Retinal pigment epithelial cell (primary cell): ENCODE measurements around the gene CHD1.
A peak's percentile ranks its signal among the peaks of the same experiment; 100 is the strongest.

Experiments
- DNase-seq: peaks from one replicate; pipeline ENCODE4 v3.0.0-alpha.2; 2010; ENCODE audit warnings: low read depth
- H3K4me3 ChIP-seq: 2 replicates; pipeline ENCODE4 v1.5.1; 2011; ENCODE audit warnings: mild to moderate bottlenecking, low read length, control low read depth, moderate library complexity
- CTCF ChIP-seq: conservative IDR thresholded peaks from 2 replicates; pipeline ENCODE4 v1.5.1; 2011; ENCODE audit warnings: low read depth, low read length, control low read depth, inconsistent platforms

Gene CHD1

DNA sequence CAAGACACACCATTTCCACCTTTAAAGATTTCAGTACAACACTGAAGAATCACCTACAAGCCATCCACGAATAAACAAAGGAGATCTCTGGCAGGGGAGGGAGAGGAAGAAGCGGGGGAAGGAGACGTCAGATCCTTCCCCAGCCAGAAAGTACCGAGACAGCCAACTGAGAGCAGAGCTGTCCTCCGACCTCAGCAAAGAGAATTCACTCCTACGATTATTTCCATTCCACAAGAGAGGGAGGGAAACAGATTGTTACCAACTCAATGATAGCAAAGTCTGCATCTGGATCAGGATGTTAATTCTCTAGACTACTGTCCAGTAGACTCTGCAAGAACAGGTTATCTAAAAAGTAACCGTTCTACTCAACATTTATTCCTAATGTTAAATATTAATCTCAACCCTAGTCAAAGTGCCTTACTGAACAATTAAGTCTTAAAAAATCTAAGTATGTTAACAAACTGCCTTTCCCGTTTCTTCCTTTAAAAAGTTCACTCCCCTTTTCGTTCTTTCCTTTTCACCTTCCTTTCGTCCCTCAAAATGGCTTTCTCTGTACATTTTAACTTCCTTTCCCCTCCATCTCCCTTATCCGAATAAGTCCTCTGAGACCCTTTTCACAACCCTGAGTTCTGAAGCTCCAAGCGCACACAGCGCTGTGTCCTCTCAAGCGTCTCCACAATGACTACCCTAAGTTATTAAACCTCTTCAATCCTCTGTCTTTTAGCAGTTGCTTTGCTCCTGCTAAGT lies 1.4 kb downstream of the CHD1 start:
- H3K4me3 ChIP-seq: peak overlapping the region; percentile 93

DNA sequence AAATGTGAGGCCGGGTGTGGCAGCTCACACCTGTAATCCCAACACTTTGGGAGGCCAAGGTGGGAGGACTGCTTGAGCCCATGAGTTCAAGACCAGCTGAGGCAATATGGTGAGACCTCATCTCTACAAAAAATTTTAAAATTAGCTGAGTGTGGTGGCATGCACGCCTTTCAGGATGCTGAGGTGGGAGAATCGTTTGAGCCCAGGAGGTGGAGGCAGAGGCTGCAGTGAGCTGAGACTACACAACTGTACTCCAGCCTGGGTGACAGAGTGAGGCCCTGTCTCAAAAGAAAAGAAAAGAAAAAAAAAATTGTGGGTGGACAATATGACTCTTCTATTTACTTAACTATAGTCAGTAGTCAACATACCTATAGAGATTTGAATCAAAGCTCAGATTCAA lies 4.8 kb downstream of the CHD1 start:
- DNase-seq: no peak

More for the DNA sequence above, 1.4 kb downstream of the CHD1 start:
- no peak for TF ChIP-seq CTCF
- no peak for DNase-seq

GRCh38 chr5:98921947-98922505 lies 6.8 kb downstream of the CHD1 start:
- no peak overlapping the region for H3K4me3 ChIP-seq
- TF ChIP-seq CTCF: no peak
- DNase-seq: no peak

More for the DNA sequence above, 4.8 kb downstream of the CHD1 start:
- H3K4me3 ChIP-seq: no peak overlapping the region
- no peak for TF ChIP-seq CTCF

DNA sequence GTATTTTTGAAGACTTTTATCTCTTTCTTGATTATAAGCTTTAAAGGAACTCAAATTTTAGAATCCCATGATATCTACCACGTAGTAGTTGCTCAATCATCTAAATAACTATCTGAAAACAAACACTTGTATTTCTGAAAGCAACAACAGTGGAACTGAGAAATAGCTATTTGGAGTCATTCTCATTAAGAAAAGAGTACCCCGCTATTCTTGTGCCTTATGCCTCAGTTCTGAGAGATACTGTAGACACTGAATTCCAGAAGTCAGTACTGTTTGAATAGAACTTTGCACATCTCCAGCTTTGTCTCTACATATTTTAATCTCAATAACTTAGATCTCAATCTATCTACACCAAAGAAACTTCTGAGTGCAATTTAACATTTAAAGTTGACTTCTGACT lies 11.4 kb downstream of the CHD1 start:
- TF ChIP-seq CTCF: no peak
- H3K4me3 ChIP-seq: no peak overlapping the region
- DNase-seq: no peak

- no peak for TF ChIP-seq CTCF
- DNase-seq: no peak
- no peak overlapping the region for H3K4me3 ChIP-seq
Observed at GRCh38 chr5:98916540-98916939, 12.3 kb downstream of the CHD1 start.

GRCh38 chr5:98913911-98914310 lies 14.9 kb downstream of the CHD1 start:
- no peak overlapping the region for H3K4me3 ChIP-seq
- DNase-seq: no peak
- TF ChIP-seq CTCF: no peak
